PFSK-1 (cell line): ENCODE data around the gene PLEKHH1.

ENCODE experiments used
- FOXP2 ChIP-seq: optimal IDR thresholded peaks from 2 replicates; pipeline ENCODE3; 2011; ENCODE audit warnings: borderline replicate concordance, control low read depth, inconsistent platforms; ENCODE audit not compliant: insufficient read depth; ENCODE audit errors: extremely low read length, extremely low read depth
- POLR2AphosphoS5 ChIP-seq: IDR thresholded peaks from 2 replicates; pipeline ENCODE4 v1.6.1; 2012; ENCODE audit warnings: low read depth, mild to moderate bottlenecking, control low read depth, low read length, moderate library complexity
- SIN3A ChIP-seq: IDR thresholded peaks from 2 replicates; pipeline ENCODE4 v1.6.1; 2012; ENCODE audit warnings: mild to moderate bottlenecking, low read length, moderate library complexity, borderline replicate concordance; ENCODE audit not compliant: insufficient read depth
- TAF1 ChIP-seq: IDR thresholded peaks from 2 replicates; pipeline ENCODE4 v1.6.1; 2012; ENCODE audit warnings: low read length, control low read depth, borderline replicate concordance; ENCODE audit not compliant: insufficient read depth
- TF ChIP-seq, protein P1 (sequence below), 2 experiments: IDR thresholded peaks; 2 replicates each; pipeline versions ENCODE4 v1.6.1 to v1.8.0; 2011 to 2012; ENCODE audit warnings: low read depth in 2 of 2, low read length in 2 of 2, control low read depth in 1 of 2, inconsistent platforms in 1 of 2, mild to moderate bottlenecking in 1 of 2, moderate library complexity in 1 of 2; ENCODE audit not compliant: insufficient read depth in 1 of 2

- no peak for TF ChIP-seq FOXP2
- TF ChIP-seq, protein P1, sequence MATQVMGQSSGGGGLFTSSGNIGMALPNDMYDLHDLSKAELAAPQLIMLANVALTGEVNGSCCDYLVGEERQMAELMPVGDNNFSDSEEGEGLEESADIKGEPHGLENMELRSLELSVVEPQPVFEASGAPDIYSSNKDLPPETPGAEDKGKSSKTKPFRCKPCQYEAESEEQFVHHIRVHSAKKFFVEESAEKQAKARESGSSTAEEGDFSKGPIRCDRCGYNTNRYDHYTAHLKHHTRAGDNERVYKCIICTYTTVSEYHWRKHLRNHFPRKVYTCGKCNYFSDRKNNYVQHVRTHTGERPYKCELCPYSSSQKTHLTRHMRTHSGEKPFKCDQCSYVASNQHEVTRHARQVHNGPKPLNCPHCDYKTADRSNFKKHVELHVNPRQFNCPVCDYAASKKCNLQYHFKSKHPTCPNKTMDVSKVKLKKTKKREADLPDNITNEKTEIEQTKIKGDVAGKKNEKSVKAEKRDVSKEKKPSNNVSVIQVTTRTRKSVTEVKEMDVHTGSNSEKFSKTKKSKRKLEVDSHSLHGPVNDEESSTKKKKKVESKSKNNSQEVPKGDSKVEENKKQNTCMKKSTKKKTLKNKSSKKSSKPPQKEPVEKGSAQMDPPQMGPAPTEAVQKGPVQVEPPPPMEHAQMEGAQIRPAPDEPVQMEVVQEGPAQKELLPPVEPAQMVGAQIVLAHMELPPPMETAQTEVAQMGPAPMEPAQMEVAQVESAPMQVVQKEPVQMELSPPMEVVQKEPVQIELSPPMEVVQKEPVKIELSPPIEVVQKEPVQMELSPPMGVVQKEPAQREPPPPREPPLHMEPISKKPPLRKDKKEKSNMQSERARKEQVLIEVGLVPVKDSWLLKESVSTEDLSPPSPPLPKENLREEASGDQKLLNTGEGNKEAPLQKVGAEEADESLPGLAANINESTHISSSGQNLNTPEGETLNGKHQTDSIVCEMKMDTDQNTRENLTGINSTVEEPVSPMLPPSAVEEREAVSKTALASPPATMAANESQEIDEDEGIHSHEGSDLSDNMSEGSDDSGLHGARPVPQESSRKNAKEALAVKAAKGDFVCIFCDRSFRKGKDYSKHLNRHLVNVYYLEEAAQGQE (IDR thresholded peaks at IDR 0.05; ENCODE audit: insufficient read depth in 1 of 2, low read depth in 2 of 2, low read length in 2 of 2): no peak
- no peak for TF ChIP-seq TAF1
- TF ChIP-seq SIN3A: no peak
- no peak for TF ChIP-seq POLR2AphosphoS5
Observed at GRCh38 chr14:67567654-67568053, 34.6 kb downstream of the PLEKHH1 start.
